GM12873 (cell line): ENCODE results near the gene XRCC4.

Source experiments
- TF ChIP-seq, protein P1 (sequence below): IDR thresholded peaks from 2 replicates; pipeline ENCODE4 v1.5.1; 2012; ENCODE audit warnings: low read depth, mild to moderate bottlenecking, moderate library complexity, low read length, control low read depth; ENCODE audit not compliant: insufficient read depth; ENCODE audit errors: missing control alignments

XRCC4 gene

GRCh38 chr5:83294246-83294645 is 216.9 kb downstream of the XRCC4 start:
- TF ChIP-seq, protein P1, sequence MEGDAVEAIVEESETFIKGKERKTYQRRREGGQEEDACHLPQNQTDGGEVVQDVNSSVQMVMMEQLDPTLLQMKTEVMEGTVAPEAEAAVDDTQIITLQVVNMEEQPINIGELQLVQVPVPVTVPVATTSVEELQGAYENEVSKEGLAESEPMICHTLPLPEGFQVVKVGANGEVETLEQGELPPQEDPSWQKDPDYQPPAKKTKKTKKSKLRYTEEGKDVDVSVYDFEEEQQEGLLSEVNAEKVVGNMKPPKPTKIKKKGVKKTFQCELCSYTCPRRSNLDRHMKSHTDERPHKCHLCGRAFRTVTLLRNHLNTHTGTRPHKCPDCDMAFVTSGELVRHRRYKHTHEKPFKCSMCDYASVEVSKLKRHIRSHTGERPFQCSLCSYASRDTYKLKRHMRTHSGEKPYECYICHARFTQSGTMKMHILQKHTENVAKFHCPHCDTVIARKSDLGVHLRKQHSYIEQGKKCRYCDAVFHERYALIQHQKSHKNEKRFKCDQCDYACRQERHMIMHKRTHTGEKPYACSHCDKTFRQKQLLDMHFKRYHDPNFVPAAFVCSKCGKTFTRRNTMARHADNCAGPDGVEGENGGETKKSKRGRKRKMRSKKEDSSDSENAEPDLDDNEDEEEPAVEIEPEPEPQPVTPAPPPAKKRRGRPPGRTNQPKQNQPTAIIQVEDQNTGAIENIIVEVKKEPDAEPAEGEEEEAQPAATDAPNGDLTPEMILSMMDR: no peak

DNA sequence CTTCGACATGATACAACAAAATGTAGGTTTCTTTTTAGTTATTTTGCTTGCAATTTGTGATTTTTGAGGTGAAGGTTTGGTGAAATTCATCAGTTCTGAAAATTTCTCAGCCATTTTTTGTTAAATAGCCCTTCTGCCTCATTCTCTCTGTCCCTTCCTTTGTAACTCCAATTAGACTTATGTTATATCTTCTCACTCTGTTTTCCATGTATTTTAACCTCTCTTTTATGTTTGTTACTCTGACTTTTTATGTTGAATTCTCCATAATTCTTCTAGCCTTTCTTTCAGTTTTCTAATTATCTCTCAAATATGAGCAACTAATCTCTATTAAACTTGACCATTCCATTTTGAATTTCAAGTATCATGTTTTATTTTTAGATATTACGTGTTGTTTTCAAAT is 222.0 kb downstream of the XRCC4 start:
- TF ChIP-seq, protein P1: no peak

DNA sequence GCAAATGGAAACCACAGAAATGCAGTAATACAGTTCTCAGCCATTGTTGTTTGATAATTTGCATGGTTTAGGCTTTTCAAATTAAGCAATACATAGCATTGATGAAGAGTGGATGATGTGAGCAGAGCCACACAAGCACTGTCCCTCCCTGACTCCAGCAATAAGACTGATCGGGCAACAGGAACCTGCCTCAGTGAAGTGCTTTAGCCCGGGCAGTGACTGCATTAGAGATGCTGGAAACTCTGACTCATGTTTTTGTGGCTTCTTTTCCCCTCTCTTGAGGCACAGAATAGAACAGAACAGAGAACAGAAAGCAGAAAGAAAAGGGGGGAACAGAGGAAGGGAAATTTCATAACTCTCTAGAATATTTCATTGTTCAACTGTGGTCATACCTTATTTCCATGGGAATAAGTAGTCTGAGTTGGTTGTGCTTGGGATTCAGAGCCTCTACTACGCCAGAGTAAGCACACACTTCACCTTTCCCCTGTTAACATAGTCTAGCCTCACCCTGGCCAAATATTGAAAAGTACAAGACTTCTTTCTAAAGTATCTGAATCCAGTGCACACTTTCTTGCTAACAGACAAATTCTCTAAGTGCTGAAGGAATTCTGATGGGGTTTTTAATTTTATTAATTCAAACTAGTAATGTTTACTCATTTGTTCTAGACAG is 229.4 kb downstream of the XRCC4 start:
- TF ChIP-seq, protein P1: no peak

DNA sequence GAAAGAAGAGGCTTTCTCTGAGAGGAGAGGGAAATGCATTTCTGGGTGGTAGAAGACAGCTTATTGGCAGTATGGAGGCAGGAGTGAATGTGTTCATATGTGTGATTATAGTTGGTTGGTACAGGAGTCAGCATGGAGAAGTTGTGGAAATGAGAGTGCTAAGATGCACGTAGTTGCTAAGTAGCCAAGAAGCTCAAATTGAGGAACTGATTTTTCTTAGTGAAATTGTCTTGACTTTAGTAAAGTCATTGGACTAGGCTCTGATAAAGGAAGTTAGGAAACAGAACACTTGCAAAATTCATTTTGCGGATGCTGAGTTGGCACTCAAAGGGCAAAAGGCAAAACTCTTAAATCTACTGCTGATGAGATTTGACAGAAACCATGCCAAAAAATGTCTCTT is 235.3 kb downstream of the XRCC4 start:
- TF ChIP-seq, protein P1: no peak

DNA sequence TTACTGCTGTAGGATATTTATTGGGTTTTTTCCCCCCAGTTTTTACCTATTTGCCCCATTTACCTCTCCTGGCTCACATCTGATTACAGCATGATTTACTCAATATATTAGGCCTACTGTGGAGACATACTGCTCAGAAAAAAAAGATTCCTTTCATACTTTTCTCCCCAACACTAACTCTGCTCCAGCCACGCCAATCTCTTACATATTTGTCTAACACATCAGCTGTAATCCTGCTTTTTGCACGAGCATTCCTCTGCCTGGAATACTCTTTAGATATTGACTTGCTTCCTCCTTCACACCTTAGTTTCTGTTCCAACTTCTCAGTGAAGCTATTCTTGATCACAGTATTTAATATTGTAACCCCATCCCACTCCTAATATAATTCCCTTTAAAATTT is 236.1 kb downstream of the XRCC4 start:
- TF ChIP-seq, protein P1: no peak

GRCh38 chr5:83321483-83322055 is 244.2 kb downstream of the XRCC4 start:
- TF ChIP-seq, protein P1: no peak

GRCh38 chr5:83322273-83322924 is 245.1 kb downstream of the XRCC4 start:
- TF ChIP-seq, protein P1: no peak
